HG02623 (cell line): ENCODE results near the gene DERL3.

Source experiments
- ATAC-seq: cut with Tn5 transposase; IDR thresholded peaks from one replicate; pipeline ENCODE4 v1.9.1; 2021; ENCODE audit warnings: moderate library complexity; ENCODE audit not compliant: unreplicated experiment

The DERL3 gene

GRCh38 chr22:23832226-23833016, 6.4 kb downstream of the DERL3 start:
- ATAC-seq: no peak

- no peak for ATAC-seq
These were observed 7.0 kb downstream of the DERL3 start for GRCh38 chr22:23831781-23832180.

DNA sequence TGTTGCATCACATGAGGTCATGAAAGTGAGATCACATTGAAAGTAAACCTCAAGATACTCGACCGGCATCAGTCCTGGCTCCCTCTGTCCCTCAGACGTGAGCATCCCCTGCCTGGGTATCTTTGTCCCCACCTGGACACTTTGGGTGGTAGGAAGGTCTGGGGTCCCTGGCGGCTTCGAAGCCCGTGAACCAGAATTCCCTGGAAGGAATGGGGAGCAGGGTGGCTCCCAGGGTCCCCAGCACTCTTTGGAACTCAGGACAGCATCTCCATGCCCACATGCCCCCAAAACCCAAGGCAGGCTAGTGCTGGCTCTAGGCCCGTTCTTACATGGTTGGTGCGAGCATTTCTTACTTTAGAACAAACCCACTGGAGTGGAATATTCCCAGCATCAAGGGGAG, 7.5 kb downstream of the DERL3 start:
- no peak for ATAC-seq

- ATAC-seq: no peak
These were observed 8.9 kb downstream of the DERL3 start for GRCh38 chr22:23829845-23830372.

- ATAC-seq: no peak
These were observed 9.8 kb downstream of the DERL3 start for GRCh38 chr22:23828800-23829680.

DNA sequence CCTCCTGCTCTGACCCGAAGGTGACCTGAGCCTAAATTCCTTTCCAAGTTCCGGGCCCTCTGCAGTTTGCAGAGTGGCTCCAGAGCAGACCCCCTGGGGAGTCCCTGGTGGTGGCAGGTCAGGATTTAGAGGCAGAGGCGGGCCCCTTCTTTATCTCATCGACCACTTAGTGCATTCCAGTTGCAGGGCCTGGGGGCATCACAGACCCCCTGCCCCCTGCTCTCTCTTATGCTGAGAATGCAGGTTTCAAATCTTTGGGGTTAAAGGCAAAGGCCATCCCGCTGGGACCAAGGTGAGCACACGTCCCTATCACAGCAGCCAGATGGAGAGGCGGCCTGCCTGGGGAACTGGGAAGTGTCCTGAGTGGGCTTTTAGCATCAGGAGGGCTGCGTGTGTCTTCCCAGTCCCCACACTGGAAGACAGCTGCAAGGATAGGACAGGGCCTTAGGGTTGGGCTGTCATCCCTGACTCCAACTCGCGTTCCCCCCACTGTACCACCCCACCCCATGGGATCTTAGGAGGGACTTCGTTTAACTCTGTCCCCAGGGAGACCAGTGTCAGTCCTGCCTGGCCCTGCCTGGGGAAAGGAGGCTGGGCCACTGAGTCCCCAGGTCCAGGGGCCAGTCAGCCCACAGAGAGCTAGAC, 11.3 kb downstream of the DERL3 start:
- no peak for ATAC-seq

DNA sequence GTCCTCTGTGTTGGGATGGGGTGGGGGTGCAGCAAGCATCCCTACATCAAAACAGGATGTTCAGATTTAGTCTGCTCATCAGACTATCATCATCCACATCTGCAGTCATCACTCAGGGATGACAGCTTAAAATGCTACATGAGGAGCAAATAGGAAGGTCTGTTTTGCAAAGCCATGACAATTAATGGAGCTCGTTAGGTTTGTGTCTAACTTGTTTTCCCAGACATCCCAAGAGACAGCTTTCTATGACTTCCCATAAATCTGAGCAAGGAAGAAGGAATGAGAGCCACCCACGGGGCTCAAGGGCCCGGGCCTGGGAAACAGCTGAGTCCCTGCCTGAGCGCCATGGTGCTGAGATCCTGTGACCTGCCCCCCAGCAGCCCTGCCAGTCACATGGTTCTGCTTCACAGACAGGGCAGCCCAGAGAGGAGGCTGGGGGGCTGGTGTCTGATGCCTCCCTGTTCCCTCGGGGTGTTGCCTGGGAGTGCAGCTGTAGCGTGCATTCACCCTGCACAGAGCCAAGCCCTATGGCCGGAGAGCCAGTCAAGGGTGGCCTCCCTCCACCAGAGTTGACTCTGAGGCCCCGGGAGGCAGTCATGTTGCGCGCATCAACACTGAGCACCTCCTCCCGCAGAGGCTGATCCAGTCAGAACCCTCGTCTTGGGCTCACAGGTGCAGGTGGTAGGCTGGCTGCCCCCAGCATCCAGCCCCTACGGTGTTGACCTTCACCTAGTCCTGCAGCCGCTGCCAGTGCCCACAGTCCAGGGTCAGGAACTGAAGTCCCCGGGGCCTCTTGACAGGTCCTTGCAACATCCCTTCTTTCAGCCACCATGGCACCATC, 12.1 kb downstream of the DERL3 start:
- no peak for ATAC-seq

- no peak for ATAC-seq
These were observed 13.4 kb downstream of the DERL3 start for GRCh38 chr22:23825246-23825905.

GRCh38 chr22:23824476-23825245, 14.1 kb downstream of the DERL3 start:
- no peak for ATAC-seq

DNA sequence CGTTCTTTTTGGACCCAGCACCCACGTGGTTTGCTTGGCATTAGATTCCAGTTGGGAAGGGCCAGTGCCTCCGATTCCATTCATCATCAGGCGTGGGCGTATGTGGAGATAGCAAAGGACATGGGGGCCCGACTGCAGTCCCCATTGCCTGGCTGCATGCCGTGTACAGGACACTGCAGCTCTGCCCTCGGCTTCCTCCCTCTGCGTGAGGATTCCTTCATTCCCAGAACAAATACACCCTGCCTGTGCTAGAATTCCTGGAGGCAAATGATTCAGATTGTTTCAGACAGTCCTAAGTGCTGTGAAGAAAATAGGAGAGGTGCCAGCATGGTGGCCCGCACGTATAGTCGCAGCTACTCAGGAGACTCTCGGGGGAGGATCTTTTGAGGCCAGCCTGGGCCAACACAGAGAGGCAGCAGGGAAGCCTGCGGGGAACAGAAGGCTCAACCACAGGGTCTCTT, 15.4 kb downstream of the DERL3 start:
- ATAC-seq: no peak

- ATAC-seq: no peak
These were observed 16.6 kb downstream of the DERL3 start for GRCh38 chr22:23822101-23822671.

- ATAC-seq: no peak
These were observed 18.0 kb downstream of the DERL3 start for GRCh38 chr22:23820748-23821211.

DNA sequence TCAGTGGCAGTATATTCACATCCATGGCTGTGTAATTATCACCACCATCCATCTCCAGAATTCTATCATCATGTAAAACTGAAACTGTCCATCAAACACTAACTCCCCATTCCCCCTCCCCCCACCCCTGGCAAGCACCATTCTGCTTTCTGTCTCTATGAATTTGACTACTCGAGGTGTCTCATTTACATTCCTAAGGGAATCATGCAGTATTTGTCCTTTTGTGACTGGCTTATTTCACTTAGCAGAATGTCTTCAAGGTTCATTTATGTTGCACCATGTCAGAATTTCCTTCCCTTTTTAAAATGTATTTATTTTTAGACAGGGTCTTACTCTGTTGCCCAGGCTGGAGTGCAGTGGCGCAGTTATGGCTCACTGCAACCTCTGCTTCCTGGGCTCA, 20.3 kb downstream of the DERL3 start:
- ATAC-seq: no peak

- no peak for ATAC-seq
These were observed 21.7 kb downstream of the DERL3 start for GRCh38 chr22:23817146-23817545.

DNA sequence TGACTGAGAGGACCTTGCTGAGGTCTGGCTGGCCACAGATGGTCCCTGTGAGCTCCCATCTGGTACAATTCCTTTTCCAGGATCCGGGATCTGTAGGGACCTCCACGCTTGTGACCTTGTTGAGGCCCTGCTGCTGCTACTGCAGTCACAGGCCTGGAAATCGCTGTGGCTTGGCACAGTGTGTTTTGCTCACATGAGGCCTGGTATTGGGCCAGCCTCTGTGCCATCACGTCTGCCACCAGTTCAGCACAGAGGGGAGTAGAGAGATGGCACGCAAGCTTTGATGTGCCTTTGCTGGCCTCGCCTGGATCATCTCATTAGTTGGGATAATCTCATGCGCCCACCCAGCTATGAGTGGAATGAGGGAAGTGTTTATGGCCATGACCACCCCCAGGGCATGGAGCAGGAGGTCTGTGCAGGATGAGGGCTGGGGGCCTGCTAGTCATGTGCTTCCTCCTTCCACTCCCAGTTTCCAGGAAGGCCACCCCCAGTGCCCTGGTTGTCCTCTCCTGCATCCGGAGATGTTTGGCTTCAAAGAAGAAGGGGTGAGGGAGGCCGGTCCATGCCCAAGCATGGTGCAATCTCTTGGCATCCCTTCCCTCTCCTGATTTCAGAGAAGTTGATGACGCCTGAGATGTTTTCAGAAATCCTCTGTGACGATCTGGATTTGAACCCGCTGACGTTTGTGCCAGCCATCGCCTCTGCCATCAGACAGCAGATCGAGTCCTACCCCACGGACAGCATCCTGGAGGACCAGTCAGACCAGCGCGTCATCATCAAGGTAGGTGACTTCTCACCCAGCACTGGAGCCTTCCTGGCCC, 22.4 kb downstream of the DERL3 start:
- ATAC-seq: no peak

DNA sequence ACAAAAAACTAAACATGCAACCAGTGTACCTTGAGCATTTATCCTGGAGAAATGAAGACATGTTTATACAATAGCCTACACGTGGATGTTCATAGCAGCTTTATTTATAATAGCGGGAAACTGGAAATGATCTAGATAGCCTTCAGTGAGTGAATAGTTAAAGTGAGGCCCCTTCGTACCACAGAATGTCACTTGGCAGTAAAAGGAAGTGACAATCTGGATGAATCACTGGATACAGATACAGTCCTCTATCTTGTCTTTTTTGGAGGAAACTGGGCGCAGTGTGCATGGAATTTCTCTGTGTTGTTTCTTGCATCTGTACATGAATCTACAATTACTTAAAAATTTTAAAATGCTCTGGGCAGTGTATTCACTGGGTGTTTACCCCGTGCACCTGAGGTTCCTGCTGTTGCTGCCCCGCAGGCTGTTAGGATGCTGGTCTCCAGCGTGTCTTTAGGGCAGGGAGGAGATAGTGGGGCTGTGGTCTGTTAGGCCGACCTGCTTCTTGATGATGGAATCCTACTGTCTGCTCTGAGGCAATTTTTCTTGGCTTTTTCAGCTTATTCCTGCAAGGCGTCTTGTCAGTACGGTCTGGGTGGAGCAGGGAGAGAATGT, 23.2 kb downstream of the DERL3 start:
- no peak for ATAC-seq

- ATAC-seq: no peak
These were observed 26.4 kb downstream of the DERL3 start for GRCh38 chr22:23812378-23812777.
